SU-DHL-6 (cell line): ENCODE measurements around the gene MRPL20.

Source experiments
- CTCF ChIP-seq: fragments of 200-600 bp; sonication (generic); IDR thresholded peaks from one replicate; pipeline ENCODE4 v1.5.1; 2017; ENCODE audit warnings: antibody characterized with exemption, mild to moderate bottlenecking, low read length, moderate library complexity; ENCODE audit not compliant: insufficient read depth, poor library complexity, severe bottlenecking
- EZH2phosphoT487 ChIP-seq: fragments of 200-600 bp; sonication (generic), shearing (Covaris generic); conservative IDR thresholded peaks from 2 replicates; pipeline ENCODE4 v1.6.1; 2018; ENCODE audit warnings: mild to moderate bottlenecking, antibody characterized with exemption, low read length, moderate library complexity, mixed read lengths

GRCh38 chr1:1373815-1374588, 33.1 kb downstream of the MRPL20 start:
- no peak for TF ChIP-seq CTCF
- no peak for TF ChIP-seq EZH2phosphoT487
